Karpas-422 (cell line): ENCODE results near the gene EMSY. TPM values are rescaled to one million over a fixed set of nuclear protein-coding genes. Genes with fewer than 3 reads are reported as not detected.

Source experiments
- DNase-seq: peaks from one replicate; pipeline ENCODE4 v3.0.0-alpha.2; 2015
- H2AFZ ChIP-seq: fragments of 200-600 bp; sonication (generic); 2 replicates; pipeline ENCODE4 v1.6.1; 2014; ENCODE audit warnings: antibody characterized with exemption, low read length, mixed read lengths
- H3K27ac ChIP-seq: fragments of 200-600 bp; sonication (generic); 2 replicates; pipeline ENCODE4 v1.5.1; 2014; ENCODE audit warnings: mild to moderate bottlenecking, low read length, moderate library complexity
- H3K27me3 ChIP-seq: fragments of 200-600 bp; sonication (generic); 2 replicates; pipeline ENCODE4 v1.6.1; 2014; ENCODE audit warnings: low read length, mixed read lengths
- H3K36me3 ChIP-seq: fragments of 200-600 bp; sonication (generic); 2 replicates; pipeline ENCODE4 v1.6.1; 2014; ENCODE audit warnings: low read length, mixed read lengths; ENCODE audit not compliant: insufficient read depth
- H3K4me1 ChIP-seq: fragments of 200-600 bp; sonication (generic); 2 replicates; pipeline ENCODE4 v1.6.1; 2014; ENCODE audit warnings: mild to moderate bottlenecking, low read length, mixed read lengths
- H3K4me2 ChIP-seq: fragments of 200-600 bp; sonication (generic); 2 replicates; pipeline ENCODE4 v1.6.1; 2014; ENCODE audit warnings: low read length, low read depth, mild to moderate bottlenecking; ENCODE audit not compliant: poor library complexity, severe bottlenecking
- H3K4me3 ChIP-seq: fragments of 200-600 bp; sonication (generic); 2 replicates; pipeline ENCODE4 v1.5.1; 2014; ENCODE audit warnings: mild to moderate bottlenecking, antibody characterized with exemption, low read length, mixed read lengths
- H3K79me2 ChIP-seq: fragments of 200-600 bp; sonication (generic); 2 replicates; pipeline ENCODE4 v1.6.1; 2014; ENCODE audit warnings: mild to moderate bottlenecking, low read length, mixed read lengths
- H3K9ac ChIP-seq: fragments of 200-600 bp; sonication (generic); 2 replicates; pipeline ENCODE4 v1.6.0; 2014; ENCODE audit warnings: low read length
- H3K9me2 ChIP-seq: fragments of 200-600 bp; sonication (generic), shearing (Covaris generic); replicated peaks from 2 replicates; pipeline ENCODE4 v1.6.0; 2014; ENCODE audit warnings: mild to moderate bottlenecking, low read length, moderate library complexity; ENCODE audit not compliant: insufficient read depth
- H3K9me3 ChIP-seq: fragments of 300-700, 200-600 bp; sonication (generic); 2 replicates; pipeline ENCODE4 v1.6.1; 2014; ENCODE audit warnings: low read length, mixed read lengths
- H4K20me1 ChIP-seq: fragments of 200-600 bp; sonication (generic); 2 replicates; pipeline ENCODE4 v1.6.1; 2014; ENCODE audit warnings: mild to moderate bottlenecking, antibody characterized with exemption, low read length, low read depth; ENCODE audit not compliant: insufficient read depth
- total RNA-seq: library from RNA; depleted of rRNA; stranded (reverse); fragments of >200 nt; shearing (Covaris generic); gene quantifications from 2 replicates; pipeline ENCODE4 v1.2.3, GENCODE V29; 2014; ENCODE audit warnings: low replicate concordance

The EMSY gene
- total RNA-seq, 1 experiment from 2014 or later: 40.3 TPM

- Histone ChIP-seq H3K36me3 (peaks cover 28% of the 10 kb centered on the region), H3K9me2 (no peaks in the 10 kb centered on the region), H3K27ac (no peak overlapping the region), H3K27me3 (no peaks in the 10 kb centered on the region), H3K4me1 (no peaks in the 10 kb centered on the region), H3K9me3 (no peaks in the 10 kb centered on the region), H4K20me1 (no peaks in the 10 kb centered on the region), H3K79me2 (peaks cover 36% of the 10 kb centered on the region), H3K4me2 (no peak overlapping the region), H2AFZ (no peak overlapping the region), H3K4me3 (no peak overlapping the region), H3K9ac (no peak overlapping the region)
- DNase-seq: no peak
These were observed 49.1 kb downstream of the EMSY start for GRCh38 chr11:76493626-76494539.

DNA sequence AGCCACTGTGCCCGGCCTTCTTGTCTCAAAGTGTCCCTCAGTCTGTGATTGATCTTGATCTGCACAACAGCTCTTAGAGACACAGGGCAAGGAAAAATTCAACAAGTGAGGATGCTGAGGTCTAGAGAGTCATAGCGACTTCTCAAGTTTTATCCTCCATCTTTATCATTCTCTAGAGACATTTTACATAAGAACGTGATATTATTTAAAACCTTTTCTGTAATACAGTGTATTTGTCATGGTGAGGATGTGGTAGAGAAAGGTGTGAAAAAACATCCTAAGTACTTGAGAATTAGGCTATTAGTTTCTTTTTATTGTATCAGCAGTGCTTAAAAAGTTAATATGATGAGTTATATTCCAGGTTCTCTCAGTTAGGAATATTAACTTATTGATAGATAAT is 50.2 kb downstream of the EMSY start:
- Histone ChIP-seq H2AFZ (no peak overlapping the region), H3K27ac (no peak overlapping the region), H3K36me3 (peaks cover 31% of the 10 kb centered on the region), H3K4me3 (no peak overlapping the region), H3K4me2 (no peak overlapping the region), H3K9me3 (no peaks in the 10 kb centered on the region), H3K9ac (no peak overlapping the region), H3K27me3 (no peaks in the 10 kb centered on the region), H3K9me2 (no peaks in the 10 kb centered on the region), H3K79me2 (peaks cover 33% of the 10 kb centered on the region), H3K4me1 (no peaks in the 10 kb centered on the region), H4K20me1 (no peaks in the 10 kb centered on the region)
- DNase-seq: no peak

- H2AFZ ChIP-seq: no peak overlapping the region
- no peak overlapping the region for H3K9ac ChIP-seq
- H3K9me3 ChIP-seq: peaks cover 7% of the 10 kb centered on the region
- DNase-seq: no peak
- H3K9me2 ChIP-seq: no peaks in the 10 kb centered on the region
- peaks cover 36% of the 10 kb centered on the region for H3K79me2 ChIP-seq
- H3K4me1 ChIP-seq: no peaks in the 10 kb centered on the region
- H3K4me3 ChIP-seq: no peak overlapping the region
- H3K27ac ChIP-seq: no peak overlapping the region
- H3K27me3 ChIP-seq: no peaks in the 10 kb centered on the region
- peaks cover 42% of the 10 kb centered on the region for H3K36me3 ChIP-seq
- H3K4me2 ChIP-seq: no peak overlapping the region
- no peaks in the 10 kb centered on the region for H4K20me1 ChIP-seq
These were observed 51.4 kb downstream of the EMSY start for GRCh38 chr11:76496174-76496573.

DNA sequence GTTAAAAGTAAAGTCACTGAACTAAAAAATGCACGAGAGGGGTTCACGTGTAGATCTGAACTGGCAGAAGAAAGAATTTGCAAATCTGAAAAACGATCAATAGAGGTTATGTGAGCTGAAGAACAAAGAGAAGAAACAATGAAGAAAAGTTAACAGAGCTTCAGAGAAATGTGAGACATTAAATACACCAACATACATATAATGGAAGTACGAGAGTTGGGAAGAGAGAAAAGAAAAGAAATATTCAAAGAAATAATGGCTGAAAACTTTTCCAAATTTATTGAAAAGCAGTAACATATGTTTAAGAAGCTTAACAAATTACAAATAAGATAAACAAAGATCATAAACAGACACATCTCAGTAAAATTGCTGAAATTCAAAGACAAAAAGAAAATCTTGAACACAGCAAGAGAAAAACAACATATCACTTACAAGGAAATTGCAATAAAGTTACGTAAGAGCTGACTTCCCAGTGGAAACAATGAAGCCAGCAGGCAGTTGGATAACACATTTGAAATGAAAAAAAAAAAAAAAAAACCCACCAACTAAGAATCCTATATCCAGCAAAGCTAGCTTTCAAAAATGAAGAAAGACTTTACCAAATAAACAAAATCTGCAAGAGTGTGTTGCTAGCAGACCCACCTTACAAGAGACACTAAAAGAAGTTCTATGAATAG is 56.8 kb downstream of the EMSY start:
- peaks cover 31% of the 10 kb centered on the region for H3K79me2 ChIP-seq
- H3K4me1 ChIP-seq: no peaks in the 10 kb centered on the region
- peaks cover 9% of the 10 kb centered on the region for H3K9me3 ChIP-seq

GRCh38 chr11:76506833-76507232 is 62.0 kb downstream of the EMSY start:
- Histone ChIP-seq H3K4me3 (no peak overlapping the region), H3K9me2 (no peaks in the 10 kb centered on the region), H3K9me3 (no peaks in the 10 kb centered on the region), H3K9ac (no peak overlapping the region), H3K27me3 (no peaks in the 10 kb centered on the region), H3K4me2 (no peak overlapping the region), H4K20me1 (no peaks in the 10 kb centered on the region), H3K4me1 (peaks cover 7% of the 10 kb centered on the region; the same call in 1 of the 2 replicates), H3K36me3 (0 out of 2 replicates have a peak, but pooled peaks cover 1% of the 10 kb centered on the region), H2AFZ (no peak overlapping the region), H3K27ac (no peak overlapping the region), H3K79me2 (peaks cover 9% of the 10 kb centered on the region)
- no peak for DNase-seq

More for the DNA sequence above, 56.8 kb downstream of the EMSY start:
- no peak for DNase-seq
- Histone ChIP-seq H3K27me3 (no peaks in the 10 kb centered on the region), H3K4me3 (no peak overlapping the region), H3K27ac (no peak overlapping the region), H2AFZ (no peak overlapping the region), H4K20me1 (no peaks in the 10 kb centered on the region), H3K36me3 (peaks cover 40% of the 10 kb centered on the region), H3K9me2 (no peaks in the 10 kb centered on the region), H3K4me2 (no peak overlapping the region), H3K9ac (no peak overlapping the region)

DNA sequence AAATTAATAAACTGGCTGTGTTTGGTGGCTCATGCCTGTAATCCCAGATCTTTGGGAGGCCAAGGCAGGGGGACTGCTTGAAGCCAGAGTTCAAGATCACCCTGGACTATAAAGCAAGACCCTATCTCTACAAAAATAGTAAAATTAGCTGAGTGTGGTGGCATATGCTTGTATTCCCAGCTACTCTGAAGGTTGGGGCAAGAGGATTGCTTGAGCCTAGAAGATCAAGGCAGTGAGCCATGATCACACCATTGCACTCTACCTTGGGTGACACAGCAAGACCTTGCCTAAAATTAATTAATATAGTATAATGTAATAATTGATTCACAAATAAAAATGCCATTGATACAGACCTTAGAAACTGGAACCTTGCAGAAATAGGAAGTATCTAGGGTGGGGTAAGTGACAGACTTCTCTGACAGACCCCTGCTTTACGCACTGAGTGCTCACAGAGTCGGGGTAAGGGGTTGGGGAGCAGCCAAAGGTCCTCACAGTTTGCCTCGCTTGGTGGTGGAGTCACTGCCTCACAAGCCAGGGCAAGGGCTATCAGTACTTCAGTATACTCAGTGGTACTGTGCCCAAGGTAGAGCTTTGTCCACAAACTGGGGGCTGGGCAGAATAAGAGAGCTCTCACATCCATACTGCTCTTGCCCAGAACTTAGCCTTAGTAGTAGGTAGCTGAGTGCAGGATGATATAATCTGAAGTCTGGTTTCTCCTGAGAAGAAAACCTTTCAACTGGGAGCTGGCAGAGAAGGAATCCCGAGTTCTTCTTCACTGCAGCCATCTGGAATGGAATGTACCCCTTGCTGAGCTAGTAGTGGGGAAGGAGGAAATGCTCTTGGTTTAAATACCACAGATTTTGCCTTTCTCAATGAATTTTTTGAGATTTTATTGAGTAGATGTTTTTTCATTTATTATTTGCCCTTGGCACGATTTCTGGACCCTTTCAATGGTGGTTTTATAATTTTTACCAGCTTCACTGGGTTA is 65.5 kb downstream of the EMSY start:
- DNase-seq: no peak
- Histone ChIP-seq H4K20me1 (no peaks in the 10 kb centered on the region), H3K9ac (no peak overlapping the region), H3K79me2 (peaks cover 14% of the 10 kb centered on the region), H3K27me3 (no peaks in the 10 kb centered on the region), H3K4me2 (no peak overlapping the region), H3K27ac (no peak overlapping the region), H3K9me2 (no peaks in the 10 kb centered on the region), H3K4me1 (peaks cover 12% of the 10 kb centered on the region; the same call in 1 of the 2 replicates), H3K36me3 (no peaks in the 10 kb centered on the region), H3K9me3 (no peaks in the 10 kb centered on the region), H3K4me3 (no peak overlapping the region), H2AFZ (no peak overlapping the region)

GRCh38 chr11:76512851-76513653 is 68.2 kb downstream of the EMSY start:
- Histone ChIP-seq H3K4me3 (no peak overlapping the region), H3K9me2 (no peaks in the 10 kb centered on the region), H3K79me2 (peaks cover 14% of the 10 kb centered on the region), H3K27me3 (no peaks in the 10 kb centered on the region), H3K27ac (no peak overlapping the region), H3K9ac (no peak overlapping the region), H4K20me1 (no peaks in the 10 kb centered on the region), H3K4me2 (no peak overlapping the region), H2AFZ (no peak overlapping the region), H3K36me3 (peaks cover 6% of the 10 kb centered on the region; the same call in 1 of the 2 replicates), H3K4me1 (peaks cover 12% of the 10 kb centered on the region; the same call in 1 of the 2 replicates), H3K9me3 (no peaks in the 10 kb centered on the region)
- peak; percentile 60 for DNase-seq
